GM19035 (cell line): ENCODE measurements around the gene PATJ.

Experiments
- ATAC-seq: cut with Tn5 transposase; IDR thresholded peaks from one replicate; pipeline ENCODE4 v1.9.1; 2021; ENCODE audit not compliant: unreplicated experiment

The PATJ gene

GRCh38 chr1:62082456-62083363, 340.4 kb downstream of the PATJ start:
- peak; percentile 88 for ATAC-seq

- no peak for ATAC-seq
Observed at GRCh38 chr1:62084310-62084890, 342.1 kb downstream of the PATJ start.

GRCh38 chr1:62088439-62088838, 346.2 kb downstream of the PATJ start:
- ATAC-seq = no peak

- no peak for ATAC-seq
Observed at GRCh38 chr1:62089570-62089969, 347.3 kb downstream of the PATJ start.

GRCh38 chr1:62090016-62090415, 347.7 kb downstream of the PATJ start:
- no peak for ATAC-seq

GRCh38 chr1:62092110-62092509, 349.8 kb downstream of the PATJ start:
- no peak for ATAC-seq

- no peak for ATAC-seq
Observed at GRCh38 chr1:62093261-62093660, 351.0 kb downstream of the PATJ start.

GRCh38 chr1:62097464-62097863, 355.2 kb downstream of the PATJ start:
- ATAC-seq = no peak

- ATAC-seq = no peak
Observed at GRCh38 chr1:62100442-62100841, 358.2 kb downstream of the PATJ start.

- ATAC-seq = no peak
Observed at GRCh38 chr1:62103846-62104245, 361.6 kb downstream of the PATJ start.

- no peak for ATAC-seq
Observed at GRCh38 chr1:62107923-62108322, 365.6 kb downstream of the PATJ start.

- ATAC-seq = no peak
Observed at GRCh38 chr1:62109124-62109523, 366.8 kb downstream of the PATJ start.

- ATAC-seq = no peak
Observed at GRCh38 chr1:62110198-62110817, 368.0 kb downstream of the PATJ start.

- ATAC-seq = no peak
Observed at GRCh38 chr1:62111084-62111483, 368.8 kb downstream of the PATJ start.

- ATAC-seq = no peak
Observed at GRCh38 chr1:62113507-62113906, 371.2 kb downstream of the PATJ start.

GRCh38 chr1:62117018-62117750, 374.9 kb downstream of the PATJ start:
- ATAC-seq = no peak

GRCh38 chr1:62126579-62127290, 384.5 kb downstream of the PATJ start:
- no peak for ATAC-seq

GRCh38 chr1:62128745-62129144, 386.5 kb downstream of the PATJ start:
- no peak for ATAC-seq

GRCh38 chr1:62131093-62131725, 388.9 kb downstream of the PATJ start:
- peak; percentile 93 for ATAC-seq

GRCh38 chr1:62138029-62138428, 395.7 kb downstream of the PATJ start:
- no peak for ATAC-seq
